NCI-H69 (cell line): ENCODE measurements around the gene TEPSIN.
A peak's percentile ranks its signal among the peaks of the same experiment; 100 is the strongest.

Experiments
- DNase-seq: peaks from one replicate; lab custom pipeline; 2025; lab: John Stamatoyannopoulos, UW

TEPSIN gene

GRCh38 chr17:81270279-81270678 is 31.4 kb upstream of the TEPSIN start:
- DNase-seq = no peak

DNA sequence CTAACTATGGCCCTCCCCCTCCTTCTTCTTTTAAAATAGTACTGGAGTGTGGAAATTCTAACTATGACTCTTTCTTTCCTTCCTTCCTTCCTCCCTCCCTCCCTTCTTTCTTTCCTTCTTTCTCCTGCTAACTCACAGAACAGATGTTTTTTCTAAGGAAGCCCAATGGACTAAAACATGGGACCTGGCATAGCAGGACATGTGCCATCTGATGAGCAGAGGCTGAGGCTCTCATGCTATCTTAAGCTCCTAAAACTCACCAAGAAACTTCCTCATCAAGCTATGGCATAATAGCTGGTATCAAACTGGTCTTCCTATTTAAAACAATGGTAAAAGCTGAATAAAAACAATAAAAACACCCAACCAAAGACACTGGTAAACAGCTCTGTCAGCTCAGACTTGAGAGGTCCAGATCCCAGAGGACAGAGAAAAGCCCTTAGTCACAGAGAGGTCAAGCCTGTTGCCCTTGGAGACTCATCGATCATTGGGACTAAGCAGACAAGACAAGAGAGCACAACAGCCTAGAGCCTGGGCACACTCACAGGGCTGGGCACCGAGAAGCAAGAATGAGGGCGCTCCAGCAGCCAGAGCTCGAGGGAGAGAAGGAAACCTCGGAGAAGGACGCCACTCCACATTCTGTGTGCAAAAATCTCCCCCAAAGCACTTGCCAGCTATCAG is 28.7 kb upstream of the TEPSIN start:
- DNase-seq = no peak

DNA sequence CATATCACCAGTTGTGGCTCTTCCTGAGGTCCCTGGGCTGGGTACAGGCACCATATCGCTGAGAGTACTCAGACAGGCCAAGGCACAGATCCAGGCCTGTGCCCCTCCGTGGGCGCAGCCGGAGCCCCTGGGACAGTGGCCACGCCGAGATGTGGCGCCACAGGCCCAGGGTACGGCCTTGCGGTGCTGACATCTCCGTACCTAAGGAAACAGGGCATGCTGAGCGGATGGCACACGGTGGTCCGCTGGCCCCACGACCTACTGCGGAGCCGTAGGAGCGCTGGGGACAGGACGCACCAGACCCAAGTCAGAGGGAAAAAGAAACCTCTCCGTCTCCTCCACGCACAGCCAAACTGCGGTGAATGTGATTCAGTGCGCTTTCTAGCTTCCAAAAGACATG is 26.7 kb upstream of the TEPSIN start:
- no peak for DNase-seq

GRCh38 chr17:81264640-81265039 is 25.8 kb upstream of the TEPSIN start:
- no peak for DNase-seq

DNA sequence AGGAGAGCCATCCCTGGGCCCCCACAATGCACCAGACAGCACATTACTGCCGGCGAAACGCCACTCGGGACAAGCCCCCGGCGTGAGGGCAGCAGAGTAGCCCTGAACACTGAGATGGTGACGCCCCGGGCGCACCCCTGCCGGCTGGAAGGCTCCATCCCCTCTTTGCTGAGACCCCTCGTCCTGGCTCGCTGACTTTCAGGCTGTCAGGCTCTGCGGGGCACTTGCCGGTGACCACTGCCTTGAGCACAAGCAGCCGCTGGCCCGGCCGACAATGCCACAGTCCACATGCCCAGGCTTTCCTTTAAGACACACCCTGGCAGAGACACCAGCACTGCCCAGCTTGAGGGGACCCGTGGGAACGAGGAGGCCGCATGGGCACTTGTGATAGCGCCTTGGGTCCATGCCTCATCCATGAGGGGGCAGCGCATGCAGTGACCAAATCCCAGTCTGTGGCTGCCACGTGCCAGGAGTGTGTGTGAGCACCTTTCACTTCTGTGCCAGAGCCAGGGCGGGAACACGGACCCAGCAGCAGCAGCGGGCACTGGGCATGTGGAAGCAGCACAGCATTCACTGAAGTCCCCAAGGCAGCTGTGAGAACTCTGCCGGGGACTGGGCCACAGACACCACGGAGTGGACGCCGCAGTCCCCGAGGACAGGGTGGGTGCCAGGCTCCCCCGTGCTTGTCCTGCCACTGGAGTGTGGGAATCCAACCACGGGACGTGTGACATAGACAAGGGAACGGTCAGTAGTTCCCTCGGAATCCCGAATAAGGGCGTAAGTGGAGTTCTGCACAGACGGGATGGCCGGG is 24.7 kb upstream of the TEPSIN start:
- DNase-seq = no peak

- DNase-seq = no peak
These were observed 22.9 kb upstream of the TEPSIN start for GRCh38 chr17:81261582-81262336.

DNA sequence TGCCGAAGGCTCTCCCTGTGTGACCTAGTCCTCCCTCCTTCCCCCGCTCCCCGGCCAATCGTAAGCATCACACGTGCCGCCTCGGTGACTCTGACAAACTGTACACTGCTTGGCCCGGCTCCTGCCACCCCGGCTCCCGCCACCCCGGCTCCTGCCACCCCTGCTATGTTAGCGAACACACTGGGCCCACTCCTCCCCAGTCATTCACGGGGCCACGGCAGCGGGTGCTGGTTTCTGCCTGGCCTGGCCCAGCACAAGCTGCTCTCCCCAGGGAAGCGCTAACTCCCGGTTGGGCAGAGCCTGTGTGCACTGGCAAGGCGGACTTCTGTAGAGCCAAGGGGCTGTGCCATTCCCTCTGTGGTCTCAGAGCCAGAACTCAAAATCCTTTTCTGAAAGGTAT is 22.2 kb upstream of the TEPSIN start:
- no peak for DNase-seq

GRCh38 chr17:81260641-81261040 is 21.8 kb upstream of the TEPSIN start:
- DNase-seq = no peak

- no peak for DNase-seq
These were observed 21.3 kb upstream of the TEPSIN start for GRCh38 chr17:81260171-81260570.

DNA sequence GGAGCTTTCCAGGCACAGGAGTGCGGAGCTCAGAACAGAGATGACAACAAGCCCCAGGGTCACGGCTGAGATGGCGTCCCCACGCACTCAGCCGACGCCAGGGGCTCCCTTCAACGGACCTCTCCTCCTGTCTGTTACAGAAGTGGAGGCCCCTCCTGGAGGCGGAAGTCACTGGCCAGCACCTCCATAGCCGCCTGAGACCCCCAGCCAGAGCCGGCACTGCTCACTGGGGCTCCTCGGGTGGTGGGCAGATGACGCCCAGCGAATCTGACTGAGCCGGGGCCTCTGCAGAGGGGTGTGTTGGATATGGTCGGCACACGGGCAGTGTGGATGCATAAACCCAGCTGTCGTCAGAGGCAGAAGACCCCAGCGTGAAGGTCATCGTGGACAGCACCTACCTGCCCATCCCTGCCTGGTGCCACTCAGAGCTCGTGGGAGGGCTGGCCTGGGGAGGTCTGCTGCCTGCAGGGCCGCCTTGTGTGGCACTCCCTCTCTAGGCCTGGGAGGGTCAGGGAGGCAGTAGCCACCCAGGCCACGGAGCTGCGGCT is 20.3 kb upstream of the TEPSIN start:
- no peak for DNase-seq

DNA sequence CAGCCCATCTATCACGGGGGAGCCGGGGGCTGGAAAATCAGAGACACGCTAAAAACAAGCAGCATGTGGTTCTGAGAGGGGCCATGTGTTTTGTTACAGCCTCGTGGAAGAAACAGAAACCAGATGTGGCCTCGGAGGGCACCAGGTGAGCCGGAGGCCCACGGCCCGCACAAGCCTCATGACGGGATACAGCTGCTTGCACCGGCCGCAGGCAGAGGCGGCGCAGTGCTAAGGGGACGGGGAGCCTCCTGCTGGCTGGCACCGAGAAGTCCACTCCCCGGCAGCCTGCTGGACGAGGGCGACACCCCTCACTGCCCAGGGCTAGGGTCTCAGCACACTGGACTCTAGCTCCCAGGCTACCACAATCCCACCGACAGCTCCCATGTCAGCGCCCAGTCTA is 19.4 kb upstream of the TEPSIN start:
- no peak for DNase-seq

DNA sequence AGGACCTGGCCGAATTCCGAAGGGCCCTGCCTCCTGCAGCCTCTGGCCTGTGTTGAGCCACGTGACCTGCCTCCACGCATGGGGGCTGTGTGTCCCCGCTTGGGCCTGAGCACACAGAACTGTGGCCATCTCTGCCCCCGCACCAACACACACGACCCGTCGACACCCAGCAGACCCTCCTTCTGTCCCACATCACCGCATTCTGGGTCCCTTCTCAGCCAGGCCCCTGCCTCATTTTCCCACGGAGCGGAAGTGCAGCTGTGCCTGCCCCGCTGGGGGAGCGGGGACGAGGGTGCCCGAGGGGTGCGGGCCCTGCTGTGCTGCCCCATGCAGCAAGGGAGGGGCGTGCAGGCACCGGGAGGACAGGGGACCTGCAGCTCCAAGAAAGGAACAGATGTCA is 18.7 kb upstream of the TEPSIN start:
- no peak for DNase-seq

DNA sequence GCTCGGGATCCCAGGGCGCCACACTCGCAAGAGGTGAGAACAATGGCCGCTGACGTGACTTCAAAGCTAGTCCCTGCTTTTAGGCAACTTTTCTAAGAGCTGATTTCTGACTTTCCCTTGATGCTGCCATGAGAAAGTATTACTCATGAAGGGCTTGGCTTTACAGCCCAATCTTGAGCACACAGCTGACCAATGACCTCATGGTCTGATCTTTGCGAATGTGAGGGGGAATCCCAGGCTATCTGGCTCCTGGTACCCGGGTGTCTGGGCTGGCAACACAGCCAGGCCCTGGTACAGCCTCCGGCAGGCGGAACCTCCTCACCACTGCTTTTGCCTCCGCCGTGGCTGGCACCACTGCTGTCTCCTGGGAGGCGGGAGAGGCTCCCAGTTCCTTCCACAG is 17.8 kb upstream of the TEPSIN start:
- DNase-seq = no peak

- DNase-seq = peak; percentile 99
These were observed 16.3 kb upstream of the TEPSIN start for GRCh38 chr17:81254955-81255717.

DNA sequence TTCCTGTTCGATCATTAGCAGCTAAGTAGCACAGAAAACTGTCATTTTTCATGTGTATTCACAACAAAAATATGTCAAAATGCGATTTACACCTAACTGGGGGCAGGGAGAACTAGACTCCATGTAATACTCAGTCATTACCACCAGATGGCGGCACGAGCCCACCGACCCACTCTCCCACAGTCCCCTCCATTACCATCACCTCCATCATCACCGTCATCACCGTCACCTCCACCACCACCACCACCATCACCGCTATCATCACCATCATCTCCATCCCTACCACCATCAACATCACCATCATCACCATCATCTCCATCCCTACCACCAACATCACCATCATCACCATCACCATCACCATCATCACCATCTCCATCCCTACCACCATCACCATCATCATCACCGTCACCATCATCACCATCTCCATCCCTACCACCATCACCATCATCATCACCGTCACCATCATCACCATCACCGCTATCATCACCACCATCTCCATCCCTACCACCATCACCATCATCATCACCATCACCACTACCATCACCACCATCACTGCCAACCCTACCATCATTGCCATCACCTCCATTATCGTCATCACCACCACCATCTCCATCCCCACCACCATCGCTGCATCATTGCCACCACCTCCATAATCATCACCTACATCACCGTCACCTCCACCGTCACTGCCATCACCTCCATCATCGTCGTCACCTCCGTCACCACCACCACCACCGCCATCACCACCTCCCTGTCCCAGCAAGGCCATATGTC is 14.7 kb upstream of the TEPSIN start:
- DNase-seq = peak; percentile 61

GRCh38 chr17:81252987-81253329 is 14.1 kb upstream of the TEPSIN start:
- peak; percentile 74 for DNase-seq

GRCh38 chr17:81252326-81252986 is 13.6 kb upstream of the TEPSIN start:
- DNase-seq = peak; percentile 92

GRCh38 chr17:81251709-81252301 is 12.9 kb upstream of the TEPSIN start:
- DNase-seq = peak; percentile 100

DNA sequence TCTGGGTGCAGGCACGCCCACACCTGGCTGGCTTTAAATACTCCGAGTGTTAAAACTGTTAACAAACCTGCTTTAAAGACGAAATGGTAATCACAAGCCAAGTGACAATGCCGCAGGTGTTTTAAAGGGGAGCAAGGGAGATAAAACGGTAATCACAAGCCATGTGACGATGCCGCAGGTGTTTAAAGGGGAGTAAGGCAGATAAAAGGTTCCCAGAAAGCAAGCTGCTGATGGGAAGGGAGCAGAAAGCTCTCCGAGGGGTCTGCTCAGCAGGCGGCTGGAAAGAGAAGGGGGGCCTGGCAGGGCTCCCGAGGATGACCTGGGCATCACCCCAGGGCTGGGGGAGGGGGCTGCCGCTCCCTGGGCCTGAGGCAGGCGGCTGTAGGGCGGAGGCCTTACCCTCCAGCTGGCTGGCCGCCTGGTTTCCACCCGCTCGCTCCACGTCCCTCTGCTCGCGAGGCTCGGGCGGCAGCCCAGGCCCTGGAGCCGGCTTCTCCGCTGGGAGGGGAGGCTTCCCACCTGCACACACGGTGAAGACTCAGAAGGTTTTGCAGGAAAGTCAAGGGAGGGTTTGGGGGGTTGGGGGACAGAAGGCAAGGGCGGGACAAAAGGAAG is 12.3 kb upstream of the TEPSIN start:
- DNase-seq = peak; percentile 100
